Activated T-cell treated with anti-CD3 and anti-CD28 coated beads for 48 hours (primary cell): ENCODE measurements around the gene SH3BP4.

ENCODE experiments used
- DNase-seq: peaks from one replicate; pipeline ENCODE4 v3.0.0-alpha.2; 2020; ENCODE audit warnings: low read depth

Gene SH3BP4

DNA sequence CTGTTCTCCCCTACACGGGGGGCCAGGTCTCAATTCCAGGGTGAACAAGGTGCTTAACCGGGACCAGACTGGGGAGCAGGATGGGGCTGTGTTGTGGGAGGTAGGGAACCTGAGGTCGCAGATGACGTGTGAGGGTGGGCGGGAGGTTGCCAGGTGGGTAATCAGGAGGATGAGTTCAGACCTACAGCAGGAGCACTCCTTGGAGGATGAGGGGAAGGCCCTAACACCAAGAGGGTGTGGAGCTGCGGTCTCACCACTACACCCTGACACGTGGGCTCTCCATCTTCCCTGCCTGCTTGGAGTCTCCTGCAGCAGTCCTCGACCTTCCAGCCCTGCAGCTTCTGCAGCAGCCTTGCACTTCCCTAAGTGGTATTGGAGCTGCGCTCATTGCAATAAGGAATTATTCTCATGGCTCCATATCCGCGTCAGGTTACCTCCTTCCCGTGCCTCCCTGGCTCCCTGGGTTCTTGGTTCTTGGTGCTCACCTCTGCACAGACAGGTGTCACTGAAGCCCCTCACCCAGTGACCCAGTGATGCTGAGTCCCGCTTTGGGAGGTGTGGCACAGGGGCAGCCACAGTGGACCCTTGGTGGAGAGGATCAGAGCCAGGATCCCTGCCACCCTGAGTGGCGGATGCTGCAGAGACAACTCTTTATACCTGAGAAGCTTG, 15.5 kb downstream of the SH3BP4 start:
- DNase-seq, result no peak

DNA sequence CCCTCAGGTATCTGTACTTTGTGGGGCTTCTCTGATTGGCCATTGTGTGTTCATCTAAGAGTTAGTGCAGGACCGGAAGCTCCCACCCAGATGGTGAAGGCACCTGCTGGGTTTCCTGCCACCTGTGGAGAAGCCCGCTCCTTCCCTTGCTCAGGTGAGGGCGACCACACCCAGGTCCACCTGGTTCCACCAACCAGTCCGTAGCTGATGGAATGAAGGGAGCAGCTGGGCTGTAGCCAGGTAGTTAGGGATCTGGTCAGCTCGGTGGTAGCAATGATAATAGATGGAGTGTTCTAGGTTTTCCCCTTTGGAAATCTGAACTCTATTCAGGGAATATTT, 16.0 kb downstream of the SH3BP4 start:
- no peak for DNase-seq

DNA sequence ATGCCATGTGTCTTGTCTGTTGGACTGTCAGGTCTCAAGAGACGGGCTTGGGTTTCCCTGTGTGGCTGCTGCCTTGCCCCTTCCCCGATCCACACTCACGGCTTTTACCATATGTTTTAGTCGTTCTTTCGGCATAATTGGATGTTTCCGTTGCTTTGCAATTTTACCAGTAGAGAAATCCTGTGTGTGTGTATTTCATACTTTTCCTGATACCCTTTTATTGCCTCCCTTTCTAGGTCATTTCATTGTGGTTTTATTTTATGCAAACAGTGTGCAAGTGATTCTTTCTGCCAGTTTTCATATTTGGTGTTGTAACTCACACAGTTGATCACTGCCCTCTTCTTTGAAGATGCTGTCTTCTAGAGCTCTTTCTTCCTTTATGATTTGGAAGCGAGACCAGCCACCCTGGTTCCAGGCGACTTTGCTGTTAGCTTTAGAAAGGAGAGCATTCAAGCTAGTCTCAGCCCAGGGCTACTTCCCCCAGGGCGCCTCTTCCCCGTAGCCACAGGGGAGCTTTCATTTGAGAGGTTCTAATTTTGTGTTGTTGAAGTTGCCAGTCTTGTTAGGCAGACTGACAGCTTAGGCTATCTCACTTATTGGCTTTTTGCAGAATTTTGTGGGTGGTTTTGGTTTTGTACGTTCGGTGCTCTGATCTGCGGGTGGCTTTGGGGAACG, 17.0 kb downstream of the SH3BP4 start:
- no peak for DNase-seq

DNA sequence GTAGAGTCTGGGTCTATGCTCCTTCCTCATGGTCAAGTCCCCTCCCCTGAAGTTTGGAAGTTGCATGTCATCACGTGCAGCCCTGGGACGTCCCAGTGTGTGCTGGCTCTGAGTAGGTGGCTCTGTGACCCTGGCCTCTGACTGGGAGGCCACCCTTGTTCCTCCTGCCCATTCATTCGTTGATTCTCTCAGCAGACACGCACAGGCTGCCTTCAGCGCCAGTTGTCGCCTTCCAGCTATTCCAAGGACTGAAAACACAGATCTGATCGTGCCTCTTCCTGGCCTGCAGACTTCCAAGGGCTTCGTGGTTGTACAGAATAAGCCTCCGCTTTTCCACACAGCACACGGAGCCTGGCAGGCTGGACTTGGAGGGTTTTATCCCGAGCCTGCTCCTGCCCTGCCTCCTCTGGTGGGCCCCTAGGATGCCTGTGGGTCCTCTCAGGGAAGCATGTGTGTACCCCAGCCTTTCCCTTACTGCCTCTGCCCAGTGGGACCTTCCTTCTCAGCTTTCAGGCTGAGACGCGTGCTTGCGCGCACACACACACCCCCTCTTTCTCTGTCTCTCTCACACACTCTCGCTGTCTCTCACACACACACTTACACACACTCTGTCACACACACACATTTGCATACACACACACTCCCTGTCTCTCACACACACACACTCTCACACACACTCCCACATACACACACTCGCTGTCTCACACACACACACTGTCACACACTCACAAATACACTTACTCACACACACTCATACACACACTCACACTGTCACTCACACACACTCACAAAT, 17.7 kb downstream of the SH3BP4 start:
- no peak for DNase-seq

DNA sequence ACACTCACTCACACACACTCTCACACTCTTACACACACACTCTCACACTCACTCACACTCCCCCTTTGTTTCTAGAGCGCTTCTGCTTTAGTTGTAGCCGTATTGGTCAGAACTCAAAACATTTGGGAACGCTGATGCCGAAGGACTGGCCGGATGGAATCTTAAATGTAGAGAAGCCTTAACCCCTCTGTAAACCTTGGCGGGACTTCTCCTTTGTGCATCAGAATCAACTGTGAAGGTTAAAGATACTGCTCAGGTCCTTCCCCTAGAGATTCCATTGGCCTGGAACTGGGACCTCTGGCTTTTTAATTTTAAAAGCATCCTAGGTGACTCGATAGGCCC, 18.3 kb downstream of the SH3BP4 start:
- no peak for DNase-seq

DNA sequence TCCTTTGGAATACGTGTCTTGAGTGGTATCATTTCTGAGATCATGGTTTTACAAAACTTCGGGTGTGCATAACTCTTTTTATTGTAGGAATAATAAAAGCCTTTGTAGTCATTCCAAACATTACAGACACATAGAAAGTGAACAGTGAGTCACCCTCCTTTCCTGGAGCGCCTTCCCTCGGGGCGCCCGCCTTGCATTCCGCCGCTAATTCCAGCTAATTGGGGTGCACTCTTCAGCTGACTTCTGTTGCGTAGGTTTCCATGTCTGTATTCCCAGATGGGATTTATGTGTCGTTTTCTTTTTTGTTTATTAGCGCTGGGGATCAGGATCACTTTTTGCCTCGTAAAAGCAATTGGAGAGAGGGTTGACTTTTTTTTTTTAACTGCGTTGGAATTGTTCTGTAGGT, 18.7 kb downstream of the SH3BP4 start:
- DNase-seq, result no peak

DNA sequence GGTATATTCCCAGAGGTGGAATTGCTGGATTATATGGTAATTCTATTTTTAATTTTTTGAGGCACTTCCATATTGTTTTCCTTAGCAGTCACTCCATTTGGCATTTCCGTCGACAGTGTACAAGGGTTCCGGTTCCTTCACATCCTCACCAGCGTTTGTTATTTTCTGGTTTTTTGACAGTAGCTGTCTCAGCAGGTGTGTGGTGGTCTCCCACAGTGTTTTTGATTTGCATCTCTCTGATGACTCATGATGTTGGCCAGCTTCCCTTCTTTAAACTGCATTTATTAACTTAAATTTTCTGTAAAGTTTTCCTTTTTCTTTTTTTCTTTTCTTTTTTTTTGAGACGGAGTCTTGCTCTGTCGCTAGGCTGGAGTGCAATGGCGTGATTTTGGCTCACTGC, 19.7 kb downstream of the SH3BP4 start:
- no peak for DNase-seq

DNA sequence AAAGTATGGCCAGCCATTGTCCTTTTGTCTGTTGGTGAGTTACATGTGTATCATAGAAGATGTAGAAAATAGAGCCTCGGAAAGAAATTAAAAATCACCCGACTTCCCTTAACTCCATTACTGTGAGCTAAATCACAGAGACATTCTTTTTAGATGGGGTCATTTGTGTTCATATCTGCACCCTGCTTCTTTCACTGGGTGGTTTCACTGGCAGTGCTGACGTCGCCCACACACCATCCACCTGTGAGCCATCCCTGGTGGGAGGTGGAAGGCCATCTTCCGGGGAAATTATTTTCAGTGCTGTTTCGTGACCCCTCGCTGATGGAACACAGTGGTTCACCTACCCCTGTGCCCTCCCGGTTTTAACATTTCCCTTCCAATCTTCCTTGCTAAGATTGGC, 21.2 kb downstream of the SH3BP4 start:
- no peak for DNase-seq

DNA sequence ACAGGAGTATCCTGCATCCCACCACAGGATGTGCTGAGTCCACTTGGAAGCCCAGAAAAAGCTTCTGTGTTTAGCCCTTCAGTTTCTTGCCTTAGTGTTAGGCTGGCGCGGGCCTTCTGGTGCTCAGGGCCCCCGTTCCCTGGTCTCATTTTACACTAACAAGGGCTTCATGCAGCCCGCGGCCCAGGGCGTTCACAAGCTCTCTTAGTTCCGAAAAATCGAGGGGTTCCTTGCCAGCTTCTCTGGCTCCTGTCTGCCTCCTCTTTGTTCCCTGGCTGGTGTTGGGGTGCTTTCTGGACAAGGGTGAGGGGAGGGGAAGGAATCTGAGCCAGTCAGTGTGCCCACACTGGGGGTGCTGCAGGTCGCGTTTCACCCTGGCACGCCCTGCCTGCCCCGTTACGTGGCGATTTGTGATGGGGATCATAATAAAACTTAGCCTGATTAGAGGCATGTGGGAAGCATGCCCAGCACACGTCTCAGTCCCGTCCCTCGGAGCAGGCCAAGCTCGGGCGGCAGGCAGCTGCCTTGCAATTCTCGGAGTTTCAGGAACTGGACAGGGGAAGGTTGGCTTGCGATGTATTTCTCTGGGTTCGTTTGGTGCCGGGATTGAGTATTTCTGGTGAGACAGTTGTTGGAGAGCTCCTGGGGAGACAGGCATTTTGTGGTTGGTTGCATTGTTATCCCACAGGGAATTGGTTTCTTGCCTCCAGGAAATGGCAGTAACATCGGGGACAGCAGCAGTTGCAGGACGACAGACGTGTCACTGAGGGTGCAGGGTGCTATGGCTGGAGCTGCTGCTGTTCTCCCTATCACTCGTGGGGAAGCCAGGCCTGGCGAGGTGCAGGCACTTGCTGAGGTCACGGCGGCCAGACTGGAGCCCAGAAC, 22.9 kb downstream of the SH3BP4 start:
- DNase-seq, result no peak

DNA sequence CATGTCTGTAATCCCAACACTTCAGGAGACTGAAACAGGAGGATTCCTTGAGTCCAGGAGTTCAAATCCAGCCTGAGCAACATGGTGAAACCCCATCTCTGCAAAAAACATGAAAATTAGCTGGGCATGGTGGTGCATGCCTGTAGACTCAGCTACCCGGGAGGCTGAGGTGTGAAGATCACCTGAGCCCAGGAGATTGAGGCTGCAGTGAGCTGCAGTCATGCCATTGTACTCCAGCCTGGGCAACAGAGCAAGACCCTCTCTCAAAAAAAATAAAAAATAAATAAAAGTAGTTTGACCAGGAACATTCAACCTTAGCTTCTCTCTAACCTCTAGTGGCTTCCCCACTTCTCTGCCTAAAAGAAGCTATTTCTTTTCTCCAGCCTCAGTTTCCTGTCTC, 23.8 kb downstream of the SH3BP4 start:
- DNase-seq, result no peak

DNA sequence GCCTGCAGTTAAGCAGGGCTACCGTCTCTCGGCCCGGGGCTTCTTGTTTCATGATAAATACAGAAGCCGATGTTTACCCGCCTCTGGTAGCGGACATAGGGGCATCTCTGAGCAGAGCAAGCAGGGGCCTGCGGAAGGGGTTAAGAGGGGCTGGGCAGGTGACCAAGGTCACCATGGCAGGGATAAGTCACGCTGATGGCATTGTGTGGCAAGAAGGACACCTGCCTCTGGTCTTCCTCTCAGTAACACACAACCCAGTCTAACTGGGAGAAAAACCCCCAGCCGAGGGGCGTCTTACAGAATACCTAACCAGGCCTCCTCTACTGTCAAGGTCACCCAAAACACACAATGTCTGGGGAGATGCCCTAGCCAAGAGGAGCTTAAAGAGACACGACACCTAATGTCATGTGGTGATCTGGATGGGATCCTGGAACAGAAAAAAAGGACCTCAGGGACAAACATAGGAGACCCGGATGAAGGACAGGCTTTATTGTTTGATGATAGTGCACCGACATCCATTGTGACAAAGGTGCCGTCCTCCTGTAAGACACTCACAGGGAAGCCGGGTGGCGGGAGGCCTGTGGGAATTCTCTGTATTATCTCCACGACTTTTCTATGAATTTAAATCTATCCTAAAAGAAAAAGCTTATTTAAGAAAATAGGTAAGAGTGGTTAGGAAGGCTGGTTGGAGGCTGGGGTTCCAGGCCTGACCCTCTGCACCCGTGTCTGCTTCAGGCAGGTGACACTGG, 24.8 kb downstream of the SH3BP4 start:
- DNase-seq, result no peak

DNA sequence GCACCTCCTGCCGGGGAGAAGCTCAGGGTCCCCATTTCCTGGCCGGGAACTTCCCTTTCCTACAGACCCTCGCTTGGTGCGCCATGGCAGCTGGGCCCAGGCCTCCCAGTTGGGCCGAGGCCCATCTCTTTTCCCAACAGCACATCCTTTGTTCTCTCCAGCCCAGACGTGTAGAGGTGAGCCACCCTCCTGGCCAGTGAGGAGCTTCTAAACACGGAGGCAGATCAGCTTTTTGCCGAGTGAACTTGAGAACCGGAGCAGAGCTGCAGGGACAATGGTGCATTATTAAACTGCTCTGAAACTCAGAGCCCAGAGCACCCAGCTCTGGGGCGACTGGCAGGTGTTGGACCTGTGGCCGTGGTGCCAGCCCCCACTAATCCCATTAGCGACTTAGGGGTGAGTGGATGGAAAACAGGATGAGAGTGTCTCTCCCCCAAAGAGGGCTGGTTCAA, 25.4 kb downstream of the SH3BP4 start:
- DNase-seq, result no peak

DNA sequence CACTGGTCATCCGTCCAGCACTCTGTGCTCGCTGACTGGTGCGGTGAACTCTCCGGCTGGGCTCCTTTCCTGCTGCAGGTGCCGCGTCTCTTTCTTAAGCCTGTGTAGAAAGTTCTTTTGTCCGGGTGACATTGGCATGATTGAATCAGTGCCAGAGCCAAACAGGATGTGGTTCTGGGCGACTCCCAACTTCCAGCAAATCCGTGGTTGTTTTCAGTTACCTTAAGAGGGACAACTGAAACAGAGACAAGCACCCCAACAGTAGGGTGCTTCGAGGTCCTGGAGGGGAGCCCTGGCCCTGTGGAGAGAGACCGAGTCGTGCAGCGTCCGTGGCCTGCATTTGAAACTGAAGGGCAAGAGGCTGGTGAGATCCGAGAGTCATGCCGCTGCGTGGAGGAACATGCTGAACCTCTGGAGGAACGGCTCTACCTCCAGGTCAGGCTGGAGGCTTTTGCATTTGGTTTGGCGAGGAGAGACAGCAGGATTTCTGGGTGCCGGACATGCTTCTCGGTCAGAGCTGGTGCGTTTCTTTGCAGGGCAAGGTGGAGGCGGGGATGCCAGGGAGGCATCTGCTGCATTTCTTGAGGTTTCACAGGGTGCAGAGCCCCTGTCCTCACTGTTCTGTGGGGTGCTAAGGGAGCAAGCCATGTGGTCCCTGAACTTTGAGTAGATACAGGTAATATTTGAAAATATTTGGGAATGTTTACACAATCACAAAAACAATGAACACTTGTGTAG, 26.8 kb downstream of the SH3BP4 start:
- no peak for DNase-seq

DNA sequence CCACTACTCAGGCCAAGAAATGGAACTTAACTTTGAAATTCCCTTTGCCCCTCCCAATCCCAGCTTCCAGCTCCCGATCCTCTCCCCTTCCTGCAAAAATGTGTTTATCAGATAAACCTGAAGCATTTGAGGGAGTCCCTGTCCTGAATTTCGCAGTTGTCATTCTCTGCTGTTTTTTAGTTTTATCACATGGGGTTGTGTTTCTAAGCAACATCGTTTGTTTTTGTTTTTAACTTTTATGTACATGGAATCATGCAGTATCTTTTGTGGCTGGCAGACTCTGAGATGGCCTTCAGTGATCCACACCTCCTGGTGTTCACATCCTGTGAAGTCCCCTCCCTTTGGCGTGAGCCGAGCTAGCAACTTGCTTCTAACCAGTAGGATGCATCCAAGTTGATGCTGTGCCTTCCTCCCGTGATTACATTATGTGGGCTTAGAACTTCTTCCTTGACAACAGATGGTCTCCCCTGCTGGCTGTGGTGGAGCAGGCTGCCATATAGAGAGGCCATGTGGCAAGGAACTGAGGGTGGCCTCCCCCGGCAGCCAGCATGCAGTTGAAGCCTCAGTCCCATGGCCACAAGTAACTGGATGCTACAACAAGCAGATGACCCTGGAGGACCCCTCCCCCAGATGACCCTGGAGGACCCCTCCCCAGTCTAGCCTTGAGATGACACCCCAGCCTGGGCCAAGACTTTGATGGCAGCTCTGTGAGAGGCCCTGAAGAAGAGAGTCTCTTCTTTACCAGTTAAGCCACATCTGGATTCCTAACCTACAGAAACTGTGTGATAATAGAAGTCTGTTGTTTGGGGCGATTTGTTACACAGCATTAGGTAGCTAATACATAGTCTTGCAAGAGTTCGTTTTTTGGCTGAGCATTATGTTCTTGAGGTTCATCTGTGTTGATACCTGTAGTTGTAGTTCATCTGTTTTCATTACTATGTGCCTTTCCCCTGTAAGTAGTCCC, 27.7 kb downstream of the SH3BP4 start:
- DNase-seq, result no peak

DNA sequence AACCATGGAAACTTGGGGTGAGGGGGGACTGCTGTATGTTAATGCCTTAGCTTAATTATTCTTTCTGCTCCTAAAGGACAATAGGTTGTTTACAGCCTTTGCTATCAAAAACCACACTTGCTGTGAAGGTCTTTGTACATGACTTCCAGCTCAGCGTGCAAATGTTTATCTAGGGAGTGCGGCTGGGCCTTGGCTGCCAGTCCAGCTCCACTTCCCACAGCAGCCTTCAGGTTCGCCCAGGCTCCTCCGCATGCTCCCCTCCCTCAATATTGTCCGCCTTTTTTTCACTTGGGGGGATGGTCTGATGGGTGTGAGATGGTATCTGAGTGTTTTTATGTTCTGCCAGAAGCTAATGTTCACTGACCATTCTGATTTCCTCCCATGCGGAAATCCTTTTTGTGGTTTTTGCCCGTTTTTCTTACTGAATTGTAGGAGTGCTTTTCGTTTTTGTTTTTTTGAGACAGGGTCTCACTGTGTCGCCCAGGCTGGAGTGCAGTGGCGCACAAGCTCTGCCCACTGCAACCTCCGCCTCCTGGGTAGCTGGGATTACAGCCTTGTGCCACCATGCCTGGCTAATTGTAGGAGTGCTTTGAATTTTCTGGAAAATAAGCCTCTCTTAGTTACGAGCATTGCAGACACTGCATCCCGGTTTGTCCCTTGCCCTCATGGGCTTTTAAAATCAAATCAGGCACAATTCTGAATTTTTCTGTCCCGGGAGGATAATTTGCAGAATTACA, 28.8 kb downstream of the SH3BP4 start:
- no peak for DNase-seq

DNA sequence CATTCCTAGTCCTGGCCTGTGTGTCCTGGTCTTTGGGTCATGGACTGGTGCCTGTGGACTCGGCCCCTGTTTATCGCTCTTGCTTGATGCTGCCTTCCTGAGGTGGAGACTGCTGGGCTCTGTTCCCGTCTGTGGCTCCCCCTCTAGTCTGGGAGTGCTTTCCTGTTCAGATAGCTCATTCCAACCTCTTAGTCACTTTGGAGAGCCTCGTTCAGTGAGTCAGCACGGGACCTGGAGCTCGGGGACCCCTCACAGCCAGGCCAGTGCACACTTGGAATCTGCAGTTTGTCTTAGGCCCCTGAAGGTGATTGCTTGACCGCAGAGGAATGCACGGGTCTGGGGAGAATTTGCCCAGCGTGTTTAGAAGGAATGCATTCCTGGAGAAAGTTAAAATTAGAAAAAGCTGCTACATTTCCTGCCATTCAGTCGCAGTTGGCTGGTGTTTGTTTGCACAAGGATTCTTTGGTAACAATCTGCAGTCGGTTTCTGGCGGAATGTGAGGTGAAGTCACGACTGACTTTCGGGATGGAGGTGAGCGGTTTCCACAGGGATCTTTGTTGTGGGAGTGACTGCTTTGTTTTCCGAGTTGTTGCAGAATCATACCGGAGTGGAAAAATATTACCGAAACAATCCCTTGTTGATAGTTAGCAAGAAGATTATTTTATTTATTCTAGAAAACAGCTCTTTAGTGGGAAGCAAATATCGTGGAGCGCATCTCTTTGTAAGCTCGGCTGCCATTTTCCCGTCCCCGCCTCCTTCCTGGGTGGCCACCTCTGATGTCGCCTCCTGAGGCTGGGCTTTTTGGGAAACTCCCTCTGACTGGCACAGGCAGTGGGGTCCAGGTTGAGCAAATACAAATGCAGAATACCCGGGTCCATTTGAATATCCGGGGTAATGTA, 29.6 kb downstream of the SH3BP4 start:
- no peak for DNase-seq

DNA sequence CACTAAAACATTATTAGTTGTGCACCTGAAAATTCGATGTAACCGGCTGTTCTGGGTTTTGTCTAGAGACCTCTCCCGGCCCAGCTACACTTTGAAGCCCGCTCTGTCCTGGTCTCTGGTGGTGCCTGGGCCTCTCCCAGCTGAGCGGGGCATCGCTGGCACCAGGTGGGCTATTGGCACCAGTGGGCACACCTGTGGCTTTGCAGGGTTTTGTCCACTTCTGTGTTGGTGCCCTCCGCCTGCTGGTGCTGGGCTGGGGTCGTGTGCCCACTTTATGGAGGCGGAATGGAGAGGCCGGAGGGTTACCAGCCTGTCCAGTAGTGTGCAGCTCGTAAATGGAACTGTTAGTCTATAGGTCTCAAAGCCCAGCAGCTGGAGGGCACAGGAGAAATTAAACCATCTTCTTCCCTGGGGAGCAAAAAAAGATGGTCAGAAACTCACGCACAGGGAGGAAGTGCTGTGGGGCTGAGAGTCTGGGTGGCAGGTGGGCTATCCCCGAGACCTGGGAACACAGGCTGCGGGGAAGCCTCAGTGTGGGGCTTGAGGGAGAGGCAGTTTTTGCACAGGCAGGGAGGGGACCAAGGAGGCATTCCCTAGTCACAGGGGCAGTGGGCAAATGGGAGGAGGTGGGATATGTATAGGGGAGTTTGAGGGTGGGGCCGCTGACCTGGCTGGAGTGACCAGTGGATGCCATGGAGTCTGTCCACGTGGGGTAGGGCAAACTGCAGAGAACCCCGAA, 30.4 kb downstream of the SH3BP4 start:
- no peak for DNase-seq
